K562 (cell line): ENCODE data around the gene HMCES. TPM values are rescaled to one million over a fixed set of nuclear protein-coding genes. Genes with fewer than 3 reads are reported as not detected.

Source experiments
- ATF2 ChIP-seq: sonication (generic); formaldehyde crosslinking; IDR thresholded peaks from 2 replicates; pipeline ENCODE4 v1.8.1; 2022; ENCODE audit warnings: missing genetic modification reagents
- FIP1L1 ChIP-seq: fragments of 200-400 bp; formaldehyde crosslinking; IDR thresholded peaks from 2 replicates; pipeline ENCODE4 v1.6.1; 2018; ENCODE audit warnings: mild to moderate bottlenecking, low read depth, low read length; ENCODE audit not compliant: poor library complexity, severe bottlenecking
- FOXP4 ChIP-seq: sonication (generic); formaldehyde crosslinking; IDR thresholded peaks from 2 replicates; pipeline ENCODE4 v1.8.0; 2022; ENCODE audit warnings: mild to moderate bottlenecking, missing genetic modification reagents, borderline replicate concordance
- FUS ChIP-seq: fragments of 200-400 bp; formaldehyde crosslinking; optimal IDR thresholded peaks from 2 replicates; pipeline ENCODE3; 2017; ENCODE audit warnings: low read depth, low read length
- HSF4 ChIP-seq: fragments of 250-450 bp; sonication (Bioruptor Pico); IDR thresholded peaks from 2 replicates; pipeline ENCODE4 v2.1.2; 2022; ENCODE audit warnings: mild to moderate bottlenecking, moderate library complexity, borderline replicate concordance
- KDM4B ChIP-seq, 2 experiments: fragments of 450-650 bp in 1 of 2; sonication (generic) in 1 of 2; IDR thresholded peaks; 2 replicates each; pipeline ENCODE4 v1.6.1; 2016 to 2017; ENCODE audit warnings: borderline replicate concordance in 2 of 2, antibody characterized with exemption in 1 of 2, low read depth in 1 of 2, mild to moderate bottlenecking in 1 of 2
- MITF ChIP-seq: IDR thresholded peaks from 2 replicates; pipeline ENCODE4 v1.6.1; 2014; ENCODE audit warnings: antibody characterized with exemption
- RAD21 ChIP-seq, 2 experiments: fragments of 250-450 bp in 1 of 2; fragments of 450-650 bp in 1 of 2; sonication (Bioruptor Pico) in 1 of 2; formaldehyde crosslinking in 1 of 2; IDR thresholded peaks in 1 of 2; conservative IDR thresholded peaks in 1 of 2; 2 replicates each; pipeline versions ENCODE4 v1.4.0 to v1.8.0; 2020 to 2022; ENCODE audit warnings: mild to moderate bottlenecking in 2 of 2, moderate library complexity in 1 of 2
- TCF3 ChIP-seq: sonication (generic); formaldehyde crosslinking; IDR thresholded peaks from 2 replicates; pipeline ENCODE4 v1.4.0; 2020; ENCODE audit warnings: mild to moderate bottlenecking, missing genetic modification reagents
- USF1 ChIP-seq: sonication (generic); formaldehyde crosslinking; IDR thresholded peaks from 2 replicates; pipeline ENCODE4 v1.9.0; 2022; ENCODE audit warnings: mild to moderate bottlenecking, missing genetic modification reagents
- ZBTB49 ChIP-seq: sonication (generic); formaldehyde crosslinking; IDR thresholded peaks from 2 replicates; pipeline ENCODE4 v1.8.0; 2022; ENCODE audit warnings: missing genetic modification reagents, mild to moderate bottlenecking, borderline replicate concordance
- ZNF165 ChIP-seq: fragments of 250-450 bp; sonication (Bioruptor Pico); IDR thresholded peaks from 2 replicates; pipeline ENCODE4 v1.4.0; 2020; ENCODE audit warnings: borderline replicate concordance
- ZNF280B ChIP-seq: fragments of 250-450 bp; sonication (Bioruptor Pico); IDR thresholded peaks from 2 replicates; pipeline ENCODE4 v1.5.1; 2021; ENCODE audit warnings: mild to moderate bottlenecking
- ZNF507 ChIP-seq: conservative IDR thresholded peaks from 2 replicates; pipeline ENCODE4 v1.6.1; 2017; ENCODE audit warnings: missing genetic modification characterization, missing compliant biosample characterization
- ZNF57 ChIP-seq: fragments of 450-650 bp; formaldehyde crosslinking; IDR thresholded peaks from 2 replicates; pipeline ENCODE4 v1.4.0; 2020; ENCODE audit warnings: mild to moderate bottlenecking, moderate library complexity
- ZNF717 ChIP-seq: fragments of 250-450 bp; sonication (Bioruptor Pico); IDR thresholded peaks from 2 replicates; pipeline ENCODE4 v1.5.0; 2021
- polyA plus RNA-seq, 8 experiments: library from polyadenylated mRNA; depleted of rRNA in 4 of 8; stranded (reverse) in 5 of 8; unstranded in 3 of 8; fragments of >200 nt; fragmentation: Nextera tagmentation in 2 of 8; fragmentation: Illumina TruSeq in 1 of 8; extraction: Ambion mirVana in 2 of 8; extraction: Trizol in 1 of 8; gene quantifications; 2 replicates each; pipeline versions ENCODE4 v1.2.1 to v1.2.3, GENCODE V29; 2011 to 2014; ENCODE audit warnings: inconsistent platforms in 1 of 8, missing spikeins in 1 of 8
- total RNA-seq, 7 experiments: library from RNA; depleted of rRNA in 6 of 7; stranded (reverse); fragments of >200 nt in 6 of 7; fragmentation: Illumina TruSeq in 2 of 7; extraction: Trizol in 2 of 7; gene quantifications; 2 replicates each; pipeline versions ENCODE4 v1.2.1 to v1.2.3, GENCODE V29; 2011 to 2021; ENCODE audit warnings: low replicate concordance in 1 of 7

HMCES gene
- total and polyA plus RNA-seq, 9 of the 15 experiments (the other 6 are each of a cell fraction or from before 2014, with no cell fraction given): 18.8 to 45.3 (median 24.8) TPM

GRCh38 chr3:129238945-129239705 is 39.5 kb upstream of the HMCES start (continued):
- TF ChIP-seq TCF3 (CRISPR knock-in tag): 0 out of 2 replicates have a peak, but pooled peaks have one; percentile 17
- no peak for TF ChIP-seq KDM4B (IDR thresholded peaks at IDR 0.05; ENCODE audit: borderline replicate concordance in 2 of 2, low read depth in 1 of 2)
- no peak for TF ChIP-seq FIP1L1
- no peak for TF ChIP-seq ZNF165 (CRISPR knock-in tag)
- TF ChIP-seq HSF4: no peak
- TF ChIP-seq ZNF507: no peak
- no peak for TF ChIP-seq FUS
- TF ChIP-seq ZNF717 (CRISPR knock-in tag): no peak
- peak in 1 of 2 experiments; percentile 12; a peak in 2 of 4 replicates for TF ChIP-seq RAD21 (CRISPR knock-in tag; conservative IDR thresholded peaks at IDR 0.05 in 1 of 2, IDR thresholded peaks at IDR 0.05 in 1 of 2)
- TF ChIP-seq USF1 (CRISPR knock-in tag): no peak
- no peak for TF ChIP-seq FOXP4
- no peak for TF ChIP-seq ZNF57
- TF ChIP-seq ZBTB49 (CRISPR knock-in tag): no peak
- TF ChIP-seq ATF2 (CRISPR knock-in tag): no peak
- no peak for TF ChIP-seq ZNF280B (CRISPR knock-in tag)
- TF ChIP-seq MITF: no peak
